Suprapubic skin (tissue), 4 donors: ENCODE data around the gene SRSF7. TPM values are rescaled to one million over a fixed set of nuclear protein-coding genes. Genes with fewer than 3 reads are reported as not detected.
"Not testable (repeated sequence)": the region's sequence is repeated elsewhere in the genome, so short reads cannot be mapped to it uniquely, and the experiment has no call there.

Source experiments
- DNase-seq, 2 donors: peaks; one replicate each; pipeline ENCODE4 v3.0.0-alpha.2; 2019; ENCODE audit warnings: low spot score in 2 of 2
- H3K27ac ChIP-seq: fragments of 200-600 bp; sonication (generic); one replicate; pipeline ENCODE4 v1.5.1; 2019
- H3K27me3 ChIP-seq: fragments of 200-600 bp; sonication (generic); one replicate; pipeline ENCODE4 v1.5.1; 2019
- H3K36me3 ChIP-seq: fragments of 200-600 bp; sonication (generic); one replicate; pipeline ENCODE4 v1.5.1; 2019
- H3K4me1 ChIP-seq: fragments of 200-600 bp; sonication (generic); one replicate; pipeline ENCODE4 v1.5.1; 2019
- H3K4me3 ChIP-seq: fragments of 200-600 bp; sonication (generic); one replicate; pipeline ENCODE4 v1.5.1; 2019; ENCODE audit warnings: mild to moderate bottlenecking
- H3K9me3 ChIP-seq: fragments of 200-600 bp; sonication (generic); one replicate; pipeline ENCODE4 v1.5.1; 2019
- EP300 ChIP-seq: sonication (generic); formaldehyde crosslinking; IDR thresholded peaks from one replicate; pipeline ENCODE4 v1.6.1; 2017; ENCODE audit warnings: antibody characterized with exemption
- POLR2A ChIP-seq, 2 donors: fragments of 450-650 bp; IDR thresholded peaks; one replicate each; pipeline ENCODE4 v1.6.1; 2017; ENCODE audit warnings: antibody characterized with exemption in 2 of 2, mild to moderate bottlenecking in 2 of 2, moderate library complexity in 2 of 2
- POLR2AphosphoS5 ChIP-seq, 3 donors: sonication (generic); formaldehyde crosslinking; IDR thresholded peaks; one replicate each; pipeline ENCODE4 v1.6.1; 2017; ENCODE audit warnings: antibody characterized with exemption in 3 of 3
- WGBS: methylation state at CpG from one replicate; pipeline ENCODE4 v1.1.5; 2018; 5-methylcytosine and 5-hydroxymethylcytosine counted together
- total RNA-seq, 4 donors: library from RNA; depleted of rRNA; stranded (reverse); fragments of >200 nt; gene quantifications; one replicate each; pipeline ENCODE4 v1.1.0, GENCODE V29; 2016
- TF ChIP-seq, protein P1 (sequence below), 2 donors: fragments of 200-600 bp in 1 of 2; fragments of 450-650 bp in 1 of 2; sonication (generic) in 1 of 2; IDR thresholded peaks; one replicate each; pipeline ENCODE4 v1.5.1; 2016 to 2019; ENCODE audit warnings: antibody characterized with exemption in 2 of 2, mild to moderate bottlenecking in 1 of 2, moderate library complexity in 1 of 2

The SRSF7 gene
- total RNA-seq, 4 donors from 2014 or later = 90.4 to 144 (median 94.2) TPM

DNA sequence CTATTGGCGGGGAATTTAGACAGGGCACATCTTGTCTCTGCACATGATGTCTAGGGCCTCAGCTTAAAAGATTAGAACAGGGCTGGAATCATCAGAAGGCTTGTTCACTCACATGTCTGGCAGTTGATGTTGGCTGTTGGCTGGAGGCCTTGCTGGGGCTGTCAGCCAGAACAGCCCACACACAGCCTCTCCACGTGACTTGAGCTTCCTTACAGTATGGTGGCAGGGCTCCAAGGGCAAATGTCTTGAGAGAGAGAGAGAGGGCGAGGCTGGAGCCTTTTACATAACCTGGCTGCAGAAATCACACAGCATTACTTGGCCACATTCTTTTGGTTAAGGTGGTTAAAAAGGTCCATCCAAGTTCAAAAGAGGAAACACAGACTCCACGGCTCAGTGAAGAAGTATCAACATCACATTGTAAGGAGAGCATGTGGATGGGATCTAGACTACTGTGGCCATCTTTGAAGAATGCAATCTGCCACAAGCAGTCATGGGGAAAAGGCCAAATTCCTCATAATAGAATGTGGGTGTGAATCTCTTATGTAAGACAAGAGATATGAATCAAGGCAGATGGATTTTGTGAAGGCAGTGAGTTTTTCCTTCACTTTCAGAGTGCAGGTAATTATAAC, 30.4 kb downstream of the SRSF7 start:
- WGBS = 32% methylated on average over 4 of the region's 4 CpGs
- H3K9me3 ChIP-seq = no peaks in the 10 kb centered on the region
- H3K36me3 ChIP-seq = no peaks in the 10 kb centered on the region
- H3K4me3 ChIP-seq = no peak overlapping the region
- peaks cover 30% of the 10 kb centered on the region for H3K4me1 ChIP-seq
- peak in 2 of 3 donors; percentile 36 to 59 for TF ChIP-seq POLR2AphosphoS5 (IDR thresholded peaks at IDR 0.05)
- TF ChIP-seq POLR2A (IDR thresholded peaks at IDR 0.05) = no peak
- TF ChIP-seq, protein P1, sequence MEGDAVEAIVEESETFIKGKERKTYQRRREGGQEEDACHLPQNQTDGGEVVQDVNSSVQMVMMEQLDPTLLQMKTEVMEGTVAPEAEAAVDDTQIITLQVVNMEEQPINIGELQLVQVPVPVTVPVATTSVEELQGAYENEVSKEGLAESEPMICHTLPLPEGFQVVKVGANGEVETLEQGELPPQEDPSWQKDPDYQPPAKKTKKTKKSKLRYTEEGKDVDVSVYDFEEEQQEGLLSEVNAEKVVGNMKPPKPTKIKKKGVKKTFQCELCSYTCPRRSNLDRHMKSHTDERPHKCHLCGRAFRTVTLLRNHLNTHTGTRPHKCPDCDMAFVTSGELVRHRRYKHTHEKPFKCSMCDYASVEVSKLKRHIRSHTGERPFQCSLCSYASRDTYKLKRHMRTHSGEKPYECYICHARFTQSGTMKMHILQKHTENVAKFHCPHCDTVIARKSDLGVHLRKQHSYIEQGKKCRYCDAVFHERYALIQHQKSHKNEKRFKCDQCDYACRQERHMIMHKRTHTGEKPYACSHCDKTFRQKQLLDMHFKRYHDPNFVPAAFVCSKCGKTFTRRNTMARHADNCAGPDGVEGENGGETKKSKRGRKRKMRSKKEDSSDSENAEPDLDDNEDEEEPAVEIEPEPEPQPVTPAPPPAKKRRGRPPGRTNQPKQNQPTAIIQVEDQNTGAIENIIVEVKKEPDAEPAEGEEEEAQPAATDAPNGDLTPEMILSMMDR (IDR thresholded peaks at IDR 0.05) = no peak
- H3K27ac ChIP-seq = peak overlapping the region; percentile 52
- no peaks in the 10 kb centered on the region for H3K27me3 ChIP-seq
- DNase-seq = peak in 1 of 2 donors; percentile 76

DNA sequence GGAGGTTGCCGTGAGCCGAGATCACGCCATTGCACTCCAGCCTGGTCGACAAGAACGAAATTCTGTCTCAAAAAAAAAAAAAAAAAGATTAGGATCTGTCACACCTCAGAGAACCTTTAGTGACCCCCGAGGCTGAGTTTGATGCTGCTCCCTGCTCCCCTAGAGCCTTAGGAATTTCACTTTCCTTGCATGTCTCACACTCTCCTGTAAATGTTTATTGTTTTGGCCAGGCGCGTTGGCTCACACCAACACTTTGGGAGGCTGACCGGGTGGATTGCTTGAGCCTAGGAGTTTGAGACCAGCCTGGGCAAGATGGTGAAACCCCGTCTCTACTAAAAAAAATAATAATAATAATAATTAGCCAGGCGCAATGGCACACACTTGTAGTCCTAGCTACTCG, 31.5 kb downstream of the SRSF7 start:
- Histone ChIP-seq H3K4me1 (peaks cover 30% of the 10 kb centered on the region), H3K27me3 (no peaks in the 10 kb centered on the region), H3K36me3 (no peaks in the 10 kb centered on the region), H3K27ac (no peak overlapping the region), H3K9me3 (no peaks in the 10 kb centered on the region), H3K4me3 (no peak overlapping the region)
- TF ChIP-seq POLR2AphosphoS5 (IDR thresholded peaks at IDR 0.05) = no peak
- no peak for TF ChIP-seq POLR2A (IDR thresholded peaks at IDR 0.05)
- TF ChIP-seq, protein P1 (IDR thresholded peaks at IDR 0.05) = no peak
- no peak for TF ChIP-seq EP300
- no peak for DNase-seq
- 83% methylated on average over 12 of the region's 12 CpGs for WGBS

DNA sequence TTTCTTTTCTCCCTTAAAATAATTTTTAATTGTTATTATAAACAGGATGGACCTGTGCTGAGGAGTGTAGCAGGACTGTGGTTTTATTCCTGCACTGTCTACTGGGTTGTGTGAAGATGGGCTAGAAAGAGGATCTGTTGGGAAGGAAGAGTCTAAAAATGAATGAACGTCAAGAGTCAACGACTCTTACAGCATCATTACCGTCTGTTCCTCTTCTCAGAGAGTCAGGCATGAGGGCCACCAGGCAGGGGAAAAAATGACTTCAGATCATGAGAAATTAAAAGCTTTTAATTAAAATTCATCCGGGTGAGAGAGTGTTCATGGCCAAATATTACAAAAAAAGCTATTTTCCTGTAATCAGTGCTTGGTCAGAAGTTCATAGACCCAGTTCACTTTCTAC, 32.6 kb downstream of the SRSF7 start:
- no peak for DNase-seq
- H3K9me3 ChIP-seq = no peaks in the 10 kb centered on the region
- no peaks in the 10 kb centered on the region for H3K27me3 ChIP-seq
- no peak overlapping the region for H3K27ac ChIP-seq
- H3K4me1 ChIP-seq = peaks cover 29% of the 10 kb centered on the region
- no peak for TF ChIP-seq POLR2A (IDR thresholded peaks at IDR 0.05)
- no peak for TF ChIP-seq EP300
- TF ChIP-seq, protein P1 (IDR thresholded peaks at IDR 0.05) = no peak
- no peak for TF ChIP-seq POLR2AphosphoS5 (IDR thresholded peaks at IDR 0.05)
- no peaks in the 10 kb centered on the region for H3K36me3 ChIP-seq
- H3K4me3 ChIP-seq = no peak overlapping the region
- WGBS = 61% methylated on average over 4 of the region's 4 CpGs

DNA sequence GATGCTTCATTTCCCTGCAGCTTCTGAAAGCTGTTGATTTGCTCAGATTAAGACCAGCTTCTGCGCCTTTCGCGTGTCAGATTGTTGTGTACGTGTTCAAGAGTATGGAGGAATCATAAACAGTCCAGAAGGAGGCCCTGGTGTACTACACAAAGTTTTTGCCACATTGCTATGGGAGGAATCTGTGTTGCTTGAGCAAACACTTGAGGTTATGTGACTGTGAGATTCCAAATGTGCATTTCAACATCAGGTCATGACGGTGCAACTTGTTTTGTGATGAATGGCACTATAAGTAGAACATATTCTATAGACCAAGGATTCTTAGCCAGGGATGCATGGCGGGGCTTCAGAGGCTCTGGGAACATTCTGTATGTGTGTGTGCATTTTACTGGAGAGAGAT, 35.0 kb downstream of the SRSF7 start:
- Histone ChIP-seq H3K9me3 (no peaks in the 10 kb centered on the region), H3K4me1 (peaks cover 15% of the 10 kb centered on the region), H3K27me3 (no peaks in the 10 kb centered on the region), H3K27ac (no peak overlapping the region), H3K4me3 (no peak overlapping the region), H3K36me3 (no peaks in the 10 kb centered on the region)
- WGBS = 88% methylated on average over 6 of the region's 6 CpGs
- TF ChIP-seq POLR2AphosphoS5 (IDR thresholded peaks at IDR 0.05) = no peak
- TF ChIP-seq, protein P1 (IDR thresholded peaks at IDR 0.05) = no peak
- no peak for TF ChIP-seq EP300
- TF ChIP-seq POLR2A (IDR thresholded peaks at IDR 0.05) = no peak
- DNase-seq = no peak

DNA sequence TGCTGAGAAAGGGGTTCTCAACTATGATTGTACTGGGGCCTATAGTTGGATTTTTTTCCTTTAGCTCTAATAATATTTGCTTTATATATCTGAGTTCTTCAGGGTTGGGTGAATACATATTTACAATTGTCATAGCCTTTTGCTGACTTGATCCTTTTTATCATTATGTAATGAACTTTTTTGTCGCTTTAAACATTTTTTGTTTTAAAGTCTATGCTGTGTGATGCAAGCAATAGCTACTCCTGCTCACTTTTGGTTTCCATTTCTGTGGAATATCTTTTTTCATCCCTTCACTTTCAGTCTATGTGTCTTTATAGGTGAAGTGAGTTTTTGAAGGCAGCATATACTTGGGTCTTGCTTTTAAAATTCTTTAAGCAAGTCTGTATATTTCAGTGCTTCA, 36.2 kb downstream of the SRSF7 start:
- not testable (repeated sequence) for H3K9me3 ChIP-seq, H3K36me3 ChIP-seq, H3K27ac ChIP-seq, DNase-seq, H3K27me3 ChIP-seq, H3K4me1 ChIP-seq, H3K4me3 ChIP-seq
- 95% methylated on average over 1 of the region's 1 CpG for WGBS

DNA sequence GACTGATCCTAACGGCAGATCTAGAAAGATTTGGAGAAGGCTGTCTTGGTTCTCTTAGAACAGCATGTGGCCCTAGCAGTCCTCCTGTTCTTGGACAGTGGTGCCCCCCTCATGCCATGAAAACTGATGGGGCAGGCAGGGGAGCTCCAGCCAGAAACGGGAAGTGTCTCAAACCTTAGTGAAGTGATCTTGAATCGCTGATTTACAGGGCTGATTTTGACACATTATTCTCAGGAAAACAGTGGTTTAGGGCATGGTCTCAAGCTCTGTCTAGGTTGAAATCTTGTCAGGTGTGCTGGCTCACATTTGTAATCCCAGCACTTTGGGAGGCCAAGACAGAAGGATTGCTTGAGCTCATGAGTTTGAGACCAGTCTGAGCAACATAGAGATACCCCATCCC, 37.8 kb downstream of the SRSF7 start:
- TF ChIP-seq EP300 = no peak
- TF ChIP-seq, protein P1 (IDR thresholded peaks at IDR 0.05) = no peak
- Histone ChIP-seq H3K27ac (no peak overlapping the region), H3K4me1 (no peaks in the 10 kb centered on the region), H3K27me3 (no peaks in the 10 kb centered on the region), H3K36me3 (no peaks in the 10 kb centered on the region), H3K9me3 (no peaks in the 10 kb centered on the region), H3K4me3 (no peak overlapping the region)
- WGBS = 97% methylated on average over 3 of the region's 3 CpGs
- DNase-seq = no peak
